ENCODE measurements around the gene PRDX5. TPM values are rescaled to one million over a fixed set of nuclear protein-coding genes. Genes with fewer than 3 reads are reported as not detected.

Gene PRDX5
- total RNA-seq, 4 donors from 2014 or later = 152 to 381 (median 265) TPM

DNA sequence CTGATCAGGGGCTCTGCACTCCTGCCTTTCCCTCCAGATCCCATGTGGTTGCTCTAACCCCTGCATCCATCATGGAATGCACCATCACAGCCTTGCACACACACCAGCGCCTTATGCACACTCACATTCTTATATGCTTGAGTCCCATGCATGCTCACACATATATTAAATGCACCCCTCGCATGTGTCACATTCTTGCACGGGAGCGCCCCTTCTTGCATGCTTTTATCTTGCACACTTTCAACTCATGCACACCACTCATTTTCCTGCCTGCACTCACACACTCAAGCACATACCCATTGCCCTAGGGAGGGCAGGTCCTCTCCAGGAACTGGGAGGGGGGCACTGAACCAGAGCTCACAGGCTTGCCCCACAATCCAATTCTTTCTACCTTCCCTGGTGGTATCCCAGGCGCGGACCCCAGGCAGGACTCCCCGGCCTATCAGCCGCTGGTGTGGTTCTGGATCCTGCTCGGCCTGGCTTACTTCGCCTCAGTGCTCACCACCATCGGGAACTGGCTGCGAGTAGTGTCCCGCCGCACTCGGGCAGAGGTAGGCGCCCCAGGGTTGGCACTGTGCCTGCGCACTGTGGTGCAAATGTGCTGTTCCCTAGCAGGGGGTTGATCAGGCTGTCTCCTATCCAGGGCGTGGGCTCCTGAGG is 20.1 kb upstream of the PRDX5 start:
- Histone ChIP-seq H3K4me1 (peaks cover 18 to 22% (median 20%) of the 10 kb centered on the region in 4 donors), H3K4me3 (no peak overlapping the region), H3K36me3 (no peaks in the 10 kb centered on the region), H3K27ac (no peak overlapping the region), H3K27me3 (peaks cover 87% of the 10 kb centered on the region), H3K9me3 (no peaks in the 10 kb centered on the region)
- DNase-seq = peak; percentile 38
- in situ Hi-C loops (cut with MboI; ENCODE audit: low pct_ligation_motif_present in 1 of 4, low pct_unique_long_range_greater_than_20kb in 1 of 4, low sequenced_read_pairs in 3 of 4) (loop anchor here in 2 of 4 donors (5.0 to 10.0 kb wide), 2 partner anchors 93 to 96 kb away; partner anchors contain the start of gene FERMT3 (in 1 of the 2)), intact Hi-C loops (cut with DNase I; ENCODE audit: low total_unique reads) (no loop called here)
- WGBS, 2 donors (ENCODE audit: low coverage in 1 of 2) = 23 to 47% methylated on average over 4 to 15 of the region's 18 CpGs
- TF ChIP-seq EP300 (IDR thresholded peaks at IDR 0.05; ENCODE audit: low read depth) = no peak
- no peak for TF ChIP-seq POLR2A (IDR thresholded peaks at IDR 0.05)

DNA sequence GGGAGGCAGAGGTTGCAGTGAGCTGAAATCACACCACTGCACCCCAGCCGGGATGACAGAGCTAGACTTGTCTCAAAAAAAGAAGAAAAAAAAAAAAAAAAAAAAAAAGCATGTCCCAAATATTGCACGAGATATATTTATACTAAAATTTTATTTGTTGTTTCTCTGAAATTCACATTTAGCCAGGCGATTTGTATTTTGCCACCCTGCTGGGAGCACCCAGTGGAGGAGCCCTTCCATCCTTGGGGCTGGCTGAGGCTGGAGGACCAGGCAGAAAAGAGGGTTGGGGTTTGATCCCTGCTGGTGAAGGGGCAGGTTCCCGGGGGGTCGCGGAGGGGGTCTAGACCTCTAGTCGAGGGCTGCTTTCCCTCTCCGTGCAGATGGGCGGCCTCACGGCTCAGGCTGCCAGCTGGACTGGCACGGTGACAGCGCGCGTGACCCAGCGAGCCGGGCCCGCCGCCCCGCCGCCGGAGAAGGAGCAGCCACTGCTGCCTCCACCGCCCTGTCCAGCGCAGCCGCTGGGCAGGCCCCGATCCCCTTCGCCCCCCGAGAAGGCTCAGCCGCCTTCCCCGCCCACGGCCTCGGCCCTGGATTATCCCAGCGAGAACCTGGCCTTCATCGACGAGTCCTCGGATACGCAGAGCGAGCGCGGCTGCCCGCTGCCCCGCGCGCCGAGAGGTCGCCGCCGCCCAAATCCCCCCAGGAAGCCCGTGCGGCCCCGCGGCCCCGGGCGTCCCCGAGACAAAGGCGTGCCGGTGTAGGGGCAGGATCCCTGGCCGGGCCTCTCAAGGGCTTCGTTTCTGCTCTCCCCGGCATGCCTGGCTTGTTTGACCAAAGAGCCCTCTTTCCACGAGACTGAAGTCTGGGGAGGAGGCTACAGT is 18.7 kb upstream of the PRDX5 start:
- H3K4me3 ChIP-seq = peak overlapping the region in 3 of 4 donors; percentile 21 to 50 (median 37)
- H3K4me1 ChIP-seq = peaks cover 18 to 28% (median 27%) of the 10 kb centered on the region in 4 donors
- peak; percentile 57 for DNase-seq
- H3K9me3 ChIP-seq = no peaks in the 10 kb centered on the region
- no peak overlapping the region for H3K27ac ChIP-seq
- intact Hi-C loops (cut with DNase I; ENCODE audit: low total_unique reads) (no loop called here), in situ Hi-C loops (cut with MboI; ENCODE audit: low pct_ligation_motif_present in 1 of 4, low pct_unique_long_range_greater_than_20kb in 1 of 4, low sequenced_read_pairs in 3 of 4) (loop anchor here in 2 of 4 donors (5.0 to 10.0 kb wide), 2 partner anchors 94 to 97 kb away; partner anchors contain the start of gene FERMT3 (in 1 of the 2))
- TF ChIP-seq, protein P1, sequence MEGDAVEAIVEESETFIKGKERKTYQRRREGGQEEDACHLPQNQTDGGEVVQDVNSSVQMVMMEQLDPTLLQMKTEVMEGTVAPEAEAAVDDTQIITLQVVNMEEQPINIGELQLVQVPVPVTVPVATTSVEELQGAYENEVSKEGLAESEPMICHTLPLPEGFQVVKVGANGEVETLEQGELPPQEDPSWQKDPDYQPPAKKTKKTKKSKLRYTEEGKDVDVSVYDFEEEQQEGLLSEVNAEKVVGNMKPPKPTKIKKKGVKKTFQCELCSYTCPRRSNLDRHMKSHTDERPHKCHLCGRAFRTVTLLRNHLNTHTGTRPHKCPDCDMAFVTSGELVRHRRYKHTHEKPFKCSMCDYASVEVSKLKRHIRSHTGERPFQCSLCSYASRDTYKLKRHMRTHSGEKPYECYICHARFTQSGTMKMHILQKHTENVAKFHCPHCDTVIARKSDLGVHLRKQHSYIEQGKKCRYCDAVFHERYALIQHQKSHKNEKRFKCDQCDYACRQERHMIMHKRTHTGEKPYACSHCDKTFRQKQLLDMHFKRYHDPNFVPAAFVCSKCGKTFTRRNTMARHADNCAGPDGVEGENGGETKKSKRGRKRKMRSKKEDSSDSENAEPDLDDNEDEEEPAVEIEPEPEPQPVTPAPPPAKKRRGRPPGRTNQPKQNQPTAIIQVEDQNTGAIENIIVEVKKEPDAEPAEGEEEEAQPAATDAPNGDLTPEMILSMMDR (IDR thresholded peaks at IDR 0.05) = peak in 1 of 5 experiments; percentile 11
- no peak for TF ChIP-seq POLR2A (IDR thresholded peaks at IDR 0.05)
- peaks cover 73% of the 10 kb centered on the region for H3K27me3 ChIP-seq
- H3K36me3 ChIP-seq = no peaks in the 10 kb centered on the region
- WGBS, 2 donors (ENCODE audit: low coverage in 1 of 2) = 5% methylated on average over 36 of the region's 60 CpGs; no CpG with 5 or more reads in 1 of the 2 donors

DNA sequence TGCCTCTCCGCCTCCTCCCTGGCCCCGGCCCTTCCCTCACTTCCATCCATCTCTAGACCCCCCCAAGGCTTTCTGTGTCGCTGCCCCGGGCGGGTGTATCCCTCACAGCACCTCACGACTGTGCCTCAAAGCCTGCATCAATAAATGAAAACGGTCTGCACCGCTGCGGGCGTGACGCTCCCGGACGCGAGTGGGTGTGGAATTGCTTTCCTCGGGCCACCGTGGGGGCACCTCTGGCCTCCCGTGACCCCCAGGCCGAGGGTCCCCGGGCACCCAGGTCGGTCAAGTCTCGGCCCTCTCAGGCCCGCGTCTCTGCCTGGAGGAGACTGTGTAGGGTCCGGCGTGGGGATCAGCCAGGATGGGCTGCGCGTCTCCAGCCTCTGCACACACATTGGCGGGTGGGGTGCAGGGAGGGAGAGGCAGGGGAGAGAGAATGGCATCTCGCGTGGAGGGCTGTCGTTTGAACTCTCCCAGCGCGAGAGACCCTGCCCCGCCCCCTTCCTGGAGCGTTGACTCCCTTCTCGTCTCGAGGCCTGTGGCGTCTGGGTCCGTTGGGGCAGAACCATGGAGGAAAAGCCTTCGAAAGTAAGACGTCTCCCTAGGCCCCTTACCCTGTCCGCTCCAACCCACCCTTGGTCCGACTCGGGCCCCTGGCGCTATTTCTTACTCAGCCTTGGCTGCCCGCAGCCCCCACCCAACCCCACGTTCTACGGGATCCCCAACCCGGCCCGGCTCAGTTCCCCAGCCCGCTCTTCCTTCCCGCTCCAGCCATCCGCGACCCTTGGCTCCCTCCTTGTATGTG is 17.9 kb upstream of the PRDX5 start, which contains the start of gene CATSPERZ:
TSS of gene CATSPERZ (plus strand) at position 512 of the 802 bp plus-strand sequence. CDS start at position 565, 53 bp downstream.
- WGBS, 2 donors (ENCODE audit: low coverage in 1 of 2) = 8% methylated on average over 54 of the region's 54 CpGs; no CpG with 5 or more reads in 1 of the 2 donors
- no peak for DNase-seq
- H3K27ac ChIP-seq = peak within 1 kb of the TSS in 1 of 4 donors; percentile 3
- no peaks in the 10 kb centered on the region for H3K9me3 ChIP-seq
- peaks cover 65% of the 10 kb centered on the region for H3K27me3 ChIP-seq
- H3K4me3 ChIP-seq = peak within 1 kb of the TSS in 3 of 4 donors; percentile 21 to 50 (median 37)
- H3K36me3 ChIP-seq = no peaks in the 10 kb centered on the region
- H3K4me1 ChIP-seq = peaks cover 18 to 29% (median 28%) of the 10 kb centered on the region in 4 donors
- intact Hi-C loops (cut with DNase I; ENCODE audit: low total_unique reads) (loop anchor here (5.0 kb wide), 1 partner anchor 48 kb away; the partner anchor contains the start of gene PLCB3), in situ Hi-C loops (cut with MboI; ENCODE audit: low pct_ligation_motif_present in 1 of 4, low pct_unique_long_range_greater_than_20kb in 1 of 4, low sequenced_read_pairs in 3 of 4) (loop anchor here (5.0 to 10.0 kb wide), 2 partner anchors 95 to 98 kb away; partner anchors contain the start of gene FERMT3 (in 1 of the 4))
- TF ChIP-seq POLR2A (IDR thresholded peaks at IDR 0.05) = no peak
- TF ChIP-seq, protein P1 (IDR thresholded peaks at IDR 0.05) = no peak
- TF ChIP-seq EP300 (IDR thresholded peaks at IDR 0.05; ENCODE audit: low read depth) = no peak
- no peak for TF ChIP-seq POLR2AphosphoS5 (IDR thresholded peaks at IDR 0.05)

Data from transverse colon (tissue), 4 donors.